Hematopoietic multipotent progenitor cell treated with erythropoietin and hydrocortisone succinate and interleukin-3 and kit ligand, for 4 days (in vitro differentiated cells): ENCODE measurements around the gene ABCD1.
"Not testable (repeated sequence)": the region's sequence is repeated elsewhere in the genome, so short reads cannot be mapped to it uniquely, and the experiment has no call there.

Source experiments
- DNase-seq: peaks from one replicate; pipeline ENCODE4 v3.0.0-alpha.2; 2015

ABCD1 gene

DNA sequence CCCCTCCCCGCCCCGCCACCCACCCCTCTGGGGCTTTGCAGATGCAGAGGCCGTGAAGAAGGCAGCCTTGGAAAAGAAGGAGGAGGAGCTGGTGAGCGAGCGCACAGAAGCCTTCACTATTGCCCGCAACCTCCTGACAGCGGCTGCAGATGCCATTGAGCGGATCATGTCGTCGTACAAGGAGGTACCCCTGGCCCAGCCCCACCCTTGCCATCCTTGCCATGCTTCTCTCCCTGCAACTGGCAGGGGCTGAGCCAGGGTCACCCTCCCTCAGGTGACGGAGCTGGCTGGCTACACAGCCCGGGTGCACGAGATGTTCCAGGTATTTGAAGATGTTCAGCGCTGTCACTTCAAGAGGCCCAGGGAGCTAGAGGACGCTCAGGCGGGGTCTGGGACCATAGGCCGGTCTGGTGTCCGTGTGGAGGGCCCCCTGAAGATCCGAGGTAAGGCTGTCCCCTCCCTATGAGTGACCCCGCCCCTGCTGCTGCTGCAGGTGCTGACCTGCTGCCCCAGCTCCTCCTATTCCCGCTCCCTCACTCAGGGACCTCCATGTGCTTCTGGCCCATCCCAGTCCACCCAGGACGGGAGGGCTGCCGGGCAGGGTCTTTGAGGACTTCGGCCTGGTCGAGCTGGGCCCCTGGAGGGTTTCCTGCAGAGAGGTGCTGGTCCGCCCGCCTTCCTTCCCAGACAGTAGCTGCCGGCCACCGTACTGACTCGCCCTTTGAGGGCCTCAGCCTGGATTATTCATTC is 11.6 kb downstream of the ABCD1 start:
- DNase-seq = no peak

- DNase-seq = no peak
Observed at GRCh38 chrX:153736871-153737441, 12.3 kb downstream of the ABCD1 start.

- no peak for DNase-seq
Observed at GRCh38 chrX:153738056-153738605, 13.5 kb downstream of the ABCD1 start.

DNA sequence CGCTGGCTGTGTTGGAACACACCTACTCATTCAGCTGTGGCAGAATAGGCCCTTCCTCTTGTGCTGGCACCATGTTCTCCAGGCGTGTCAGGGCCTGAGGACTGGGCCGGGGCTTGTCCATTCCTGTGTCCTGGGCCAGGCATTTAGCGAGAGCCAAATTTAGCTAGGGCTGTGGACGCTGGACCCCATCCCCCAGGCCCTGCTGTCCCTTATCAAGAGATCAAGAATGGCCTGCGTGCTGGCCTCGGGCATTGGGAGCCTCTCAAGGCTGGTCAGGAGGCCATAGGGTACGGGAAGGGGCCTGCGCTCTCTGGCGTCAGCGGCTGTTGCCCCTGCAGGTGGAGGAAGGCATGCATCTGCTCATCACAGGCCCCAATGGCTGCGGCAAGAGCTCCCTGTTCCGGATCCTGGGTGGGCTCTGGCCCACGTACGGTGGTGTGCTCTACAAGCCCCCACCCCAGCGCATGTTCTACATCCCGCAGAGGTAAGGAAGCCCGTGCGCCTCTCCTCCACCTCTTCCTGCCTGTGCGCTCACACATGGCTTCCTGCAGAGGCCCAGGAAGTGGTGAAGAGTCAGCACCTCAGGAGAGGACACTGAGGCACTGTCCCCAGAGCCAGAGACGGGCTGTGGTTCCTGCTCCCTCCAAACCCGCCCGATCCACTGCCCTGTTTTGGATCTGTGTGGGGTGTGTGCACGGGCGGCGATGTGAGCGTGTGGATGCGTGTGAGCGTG is 15.3 kb downstream of the ABCD1 start:
- DNase-seq = no peak

DNA sequence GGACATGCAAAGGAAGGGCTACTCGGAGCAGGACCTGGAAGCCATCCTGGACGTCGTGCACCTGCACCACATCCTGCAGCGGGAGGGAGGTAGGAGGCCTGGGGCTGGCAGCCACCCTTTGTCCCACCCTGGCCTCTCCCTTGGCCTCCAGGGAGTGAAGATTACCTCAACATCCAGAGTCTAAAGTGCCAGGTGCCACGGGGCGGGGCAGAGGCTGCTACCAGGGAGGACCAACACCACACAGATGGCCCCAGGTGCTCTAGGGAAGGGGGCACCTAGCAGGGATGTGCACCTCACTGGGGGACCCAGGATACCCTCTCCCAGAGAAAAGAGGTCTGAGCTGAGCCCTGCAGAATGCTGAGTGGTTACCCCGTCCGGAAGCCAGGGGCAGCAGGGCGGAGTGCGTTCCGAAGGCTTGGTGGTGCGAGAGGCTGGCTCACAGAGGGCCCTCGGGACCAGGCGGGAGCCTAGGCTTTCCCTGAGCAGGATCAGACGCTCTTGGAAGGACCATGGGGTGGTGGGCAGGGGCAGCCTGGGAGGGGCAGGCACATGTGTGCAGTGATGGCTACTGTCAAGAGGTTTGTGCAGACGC is 16.1 kb downstream of the ABCD1 start:
- DNase-seq = no peak

GRCh38 chrX:153741446-153741845 is 16.8 kb downstream of the ABCD1 start:
- no peak for DNase-seq

- DNase-seq = not testable (repeated sequence)
Observed at GRCh38 chrX:153742111-153742510, 17.5 kb downstream of the ABCD1 start.

GRCh38 chrX:153742796-153743467 is 18.3 kb downstream of the ABCD1 start:
- DNase-seq = not testable (repeated sequence)

- not testable (repeated sequence) for DNase-seq
Observed at GRCh38 chrX:153743468-153744209, 19.0 kb downstream of the ABCD1 start.

- no peak for DNase-seq
Observed at GRCh38 chrX:153744210-153745066, 19.8 kb downstream of the ABCD1 start.

DNA sequence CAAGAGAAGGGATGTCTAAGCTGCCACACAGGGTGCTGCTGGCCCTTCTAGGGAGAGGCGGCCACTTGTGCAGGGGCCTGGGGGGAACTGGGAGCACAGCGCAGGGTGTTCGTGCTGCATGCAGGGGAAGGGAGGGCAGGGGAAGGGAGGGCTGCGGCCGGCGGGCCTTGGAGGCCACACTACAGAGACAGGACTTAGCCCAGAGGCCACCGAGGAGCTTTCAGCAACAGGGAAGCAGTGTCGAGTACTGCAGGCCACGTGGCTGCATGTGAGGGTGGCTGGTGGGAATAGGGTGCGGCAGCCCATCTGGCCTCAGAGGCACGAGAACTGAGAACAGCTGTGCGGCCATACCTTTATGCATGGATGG is 20.4 kb downstream of the ABCD1 start:
- DNase-seq = not testable (repeated sequence)

DNA sequence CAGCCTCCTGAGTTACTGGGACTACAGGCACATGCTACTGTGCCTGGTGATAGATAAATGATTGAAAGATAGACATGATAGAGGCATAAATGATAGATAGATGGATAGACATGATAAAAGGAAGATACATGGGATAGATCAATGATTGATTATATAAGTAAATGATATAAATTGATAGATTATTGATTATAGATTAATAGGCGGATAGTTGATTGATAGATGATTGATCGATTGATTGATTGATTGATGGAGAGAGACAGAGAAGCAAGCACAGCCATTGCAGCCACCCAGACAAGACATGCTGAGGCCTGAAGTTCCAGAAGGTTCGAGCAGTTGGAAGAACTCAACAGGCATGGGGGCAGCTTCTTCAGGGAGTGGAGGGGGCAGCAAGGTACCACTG is 21.7 kb downstream of the ABCD1 start:
- DNase-seq = no peak

DNA sequence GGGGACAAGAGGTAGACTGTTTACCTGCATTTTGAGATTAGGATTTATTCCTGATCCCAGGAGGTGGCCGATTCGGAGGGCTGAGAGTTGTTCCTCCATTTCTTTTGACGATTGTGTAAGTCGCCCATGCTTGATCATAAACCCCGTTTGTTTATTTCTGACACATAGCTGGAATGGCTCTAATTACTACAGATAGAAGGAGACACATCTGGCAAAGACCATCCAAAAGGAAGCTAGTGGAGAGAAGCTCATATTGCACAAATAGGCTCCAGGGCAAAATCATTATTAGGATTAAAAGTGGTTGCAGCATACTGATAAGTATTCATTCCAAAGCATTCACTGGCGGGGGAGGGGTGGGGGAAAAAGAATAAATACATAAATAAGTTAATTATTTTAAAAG is 22.3 kb downstream of the ABCD1 start:
- DNase-seq = not testable (repeated sequence)

DNA sequence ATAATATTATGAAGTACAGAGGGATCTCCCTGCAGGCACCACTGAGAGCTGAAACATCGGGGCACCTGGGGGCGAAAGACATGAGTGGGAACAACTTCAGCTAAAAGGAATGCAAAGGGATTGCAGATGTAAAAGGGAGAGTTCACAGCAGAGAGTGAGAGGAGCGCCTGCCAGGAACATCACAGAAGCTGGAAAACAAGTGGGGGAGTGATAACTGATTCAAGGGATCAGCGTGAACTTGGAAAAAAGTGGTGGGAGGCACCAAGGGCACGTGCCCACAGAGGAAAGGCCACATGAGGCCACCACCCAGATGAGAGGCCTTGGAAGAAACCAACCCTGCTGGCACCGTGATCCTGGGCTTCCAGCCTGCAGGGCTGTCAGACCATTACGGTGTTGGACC is 24.4 kb downstream of the ABCD1 start:
- DNase-seq = not testable (repeated sequence)

- DNase-seq = no peak
Observed at GRCh38 chrX:153750127-153750774, 25.6 kb downstream of the ABCD1 start.

GRCh38 chrX:153755136-153755535 is 30.5 kb downstream of the ABCD1 start:
- no peak for DNase-seq

- no peak for DNase-seq
Observed at GRCh38 chrX:153761863-153762262, 37.2 kb downstream of the ABCD1 start.

- DNase-seq = no peak
Observed at GRCh38 chrX:153762626-153763173, 38.0 kb downstream of the ABCD1 start.

DNA sequence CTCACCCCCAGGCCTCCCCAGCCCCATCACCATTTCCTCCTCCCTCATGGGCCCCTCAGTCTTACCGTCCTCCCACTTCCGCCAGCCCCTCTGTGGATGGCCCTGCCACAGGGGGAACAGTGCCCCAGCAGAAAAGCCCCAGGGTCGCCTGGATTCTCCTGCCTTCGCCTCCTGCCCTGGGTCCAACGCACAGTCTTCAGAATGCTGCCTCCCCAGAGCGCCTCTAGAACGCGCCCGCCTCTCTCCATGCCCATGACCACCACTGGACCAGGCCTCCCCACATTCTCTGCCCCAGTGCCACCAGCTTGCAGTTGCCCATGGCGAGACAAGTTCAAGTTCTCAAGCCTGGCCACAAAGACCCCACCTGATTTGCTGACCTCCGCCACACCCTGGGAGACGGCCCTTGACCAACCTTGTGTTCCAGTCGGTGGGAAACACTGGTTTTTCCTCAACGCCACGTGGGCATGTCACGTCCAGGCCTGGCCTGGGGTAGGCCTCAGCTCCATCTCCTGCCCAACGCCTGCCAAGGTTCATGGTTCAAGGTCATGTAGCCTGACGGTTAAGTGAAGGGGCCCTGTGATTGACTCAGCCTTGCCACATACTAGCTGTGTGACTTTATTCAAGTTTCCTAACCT is 38.8 kb downstream of the ABCD1 start:
- DNase-seq = no peak
